Activated CD4-positive, alpha-beta T cell treated with anti-CD3 and anti-CD28 coated beads for 36 hours (primary cell): ENCODE data around the gene DLX3. TPM values are rescaled to one million over a fixed set of nuclear protein-coding genes. Genes with fewer than 3 reads are reported as not detected.
A peak's percentile ranks its signal among the peaks of the same experiment; 100 is the strongest.

Experiments
- ATAC-seq: fragments of 200-7000 bp; cut with Tn5 transposase; one replicate; pipeline ENCODE4 v1.10.0; 2021; ENCODE audit warnings: mild to moderate bottlenecking, moderate library complexity
- CTCF ChIA-PET: fragments of 350-600 bp; sonication (Branson Sonifier 250); formaldehyde crosslinking; loops from one replicate; lab custom pipeline; 2021; ENCODE audit warnings: antibody characterized with exemption; lab: Charles Lee
- POLR2A ChIA-PET: fragments of 350-600 bp; sonication (Branson Sonifier 250); formaldehyde crosslinking; loops from one replicate; lab custom pipeline; 2021; ENCODE audit warnings: antibody characterized with exemption, inconsistent platforms; lab: Charles Lee
- DNase-seq: peaks from one replicate; pipeline ENCODE4 v3.0.0-alpha.2; 2020
- H3K27ac Mint-ChIP-seq: one replicate; pipeline ENCODE4 v1.8.0; 2021; ENCODE audit warnings: mixed read lengths
- H3K27me3 Mint-ChIP-seq: one replicate; pipeline ENCODE4 v1.8.0; 2021; ENCODE audit warnings: mixed read lengths
- H3K36me3 Mint-ChIP-seq: one replicate; pipeline ENCODE4 v1.8.0; 2021; ENCODE audit warnings: low read depth, mixed read lengths
- H3K4me1 Mint-ChIP-seq: one replicate; pipeline ENCODE4 v1.8.0; 2021; ENCODE audit warnings: mixed read lengths
- H3K4me3 Mint-ChIP-seq: one replicate; pipeline ENCODE4 v1.8.0; 2021; ENCODE audit warnings: mild to moderate bottlenecking, moderate library complexity, mixed read lengths
- H3K9me3 Mint-ChIP-seq: one replicate; pipeline ENCODE4 v1.8.0; 2021; ENCODE audit warnings: low read depth, mixed read lengths
- intact Hi-C, 2 experiments: fragments of 100-400 bp; cut with DNase I in 1 of 2; cut with micrococcal nuclease in 1 of 2; formaldehyde crosslinking; loops; one replicate each; pipeline versions ENCODE4 v1.14.2 to v1.15.1; 2022 to 2024; cut with DNase I, micrococcal nuclease
- total RNA-seq, 2 experiments: library from RNA; stranded (reverse); gene quantifications; one replicate each; pipeline ENCODE4 v1.2.3, GENCODE V29; 2021

Gene DLX3
- total RNA-seq, 2 experiments from 2014 or later = 0.09 TPM; not detected in 1

DNA sequence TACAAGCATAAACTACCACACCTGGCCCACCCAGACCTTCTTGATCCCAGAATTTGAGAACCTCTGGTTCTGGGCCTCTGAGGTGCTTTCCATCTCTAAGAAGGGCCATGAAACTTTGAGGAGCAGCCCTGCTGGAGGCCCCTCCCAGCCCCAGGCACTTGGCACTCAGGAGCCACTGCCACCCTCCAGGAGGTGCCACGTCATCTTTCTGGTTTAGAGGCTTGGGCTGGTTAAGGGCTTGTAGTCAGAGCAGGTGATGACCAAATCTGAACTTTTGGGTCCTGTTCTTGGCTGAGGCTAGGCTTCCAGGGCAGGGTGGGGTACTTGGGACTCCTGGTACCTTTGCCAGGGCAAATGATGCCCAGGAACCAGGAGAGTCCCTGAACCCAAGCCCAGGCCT, 39.9 kb downstream of the DLX3 start:
- DNase-seq = no peak
- ChIA-PET CTCF (interaction anchor here (0.7 to 1.4 kb wide), 3 partner anchors 29 to 145 kb away, joined by 5 to 8 read pairs (median 6); no protein-coding TSS in a partner anchor), POLR2A (no interaction called here)
- ATAC-seq = peak; percentile 54
- Mint-ChIP-seq H3K36me3 (no peaks in the 10 kb centered on the region), H3K27ac (no peak overlapping the region), H3K4me1 (no peaks in the 10 kb centered on the region), H3K27me3 (peaks cover 28% of the 10 kb centered on the region), H3K9me3 (no peaks in the 10 kb centered on the region), H3K4me3 (no peak overlapping the region)
- intact Hi-C loops = no loop called here

- Mint-ChIP-seq H3K4me3 (no peak overlapping the region), H3K36me3 (no peaks in the 10 kb centered on the region), H3K4me1 (no peaks in the 10 kb centered on the region), H3K27ac (no peak overlapping the region), H3K9me3 (no peaks in the 10 kb centered on the region), H3K27me3 (peaks cover 34% of the 10 kb centered on the region)
- POLR2A ChIA-PET = interaction anchor here (0.6 kb wide), 1 partner anchor 33 kb away, joined by 3 read pairs; no protein-coding TSS in a partner anchor
- ATAC-seq (no peak), DNase-seq (no peak)
- CTCF ChIA-PET = interaction anchor here (0.6 to 3.9 kb wide), 34 partner anchors 10 to 483 kb away, joined by 3 to 124 read pairs (median 4); partner anchors contain the start of gene DLX3
- intact Hi-C loops = loop anchor here (1.0 to 5.0 kb wide), 4 partner anchors 45 to 134 kb away; no protein-coding TSS in a partner anchor
Measured at GRCh38 chr17:49952912-49953497, 42.0 kb downstream of the DLX3 start.

DNA sequence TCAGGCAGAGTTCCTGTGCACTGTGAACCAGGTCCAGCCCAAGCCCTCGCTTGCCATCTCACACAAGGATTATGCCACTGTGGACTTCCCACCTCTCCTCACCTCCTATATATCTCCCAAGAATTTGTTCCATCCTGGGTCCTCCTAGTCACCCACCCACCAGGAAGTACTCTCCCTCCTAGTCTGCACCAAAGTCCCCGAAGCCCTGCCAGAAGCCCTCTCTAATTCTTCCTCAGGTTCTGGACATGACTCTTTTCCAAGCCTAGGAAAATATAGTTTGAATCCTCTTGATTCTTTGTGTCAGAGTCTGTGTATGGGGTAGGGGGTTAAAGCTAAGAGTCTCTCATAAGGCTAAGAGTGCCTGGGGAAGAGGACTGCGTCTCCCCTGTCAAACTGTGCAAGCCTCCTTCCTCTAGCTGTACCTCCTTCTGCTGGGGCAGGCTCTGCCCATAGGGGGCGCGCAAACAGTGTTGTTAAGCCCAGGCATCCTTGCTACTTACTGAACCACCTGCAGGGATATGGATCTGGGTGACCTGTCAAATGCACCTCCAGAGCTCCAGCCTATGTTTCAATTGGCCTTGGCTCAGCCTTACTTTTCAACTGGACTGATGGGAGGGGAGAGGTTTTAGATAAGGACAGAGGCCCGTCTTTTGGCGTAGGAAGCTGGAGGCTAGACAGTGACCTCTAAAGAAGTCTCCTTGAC, 42.7 kb downstream of the DLX3 start:
- Mint-ChIP-seq H3K27ac (no peak overlapping the region), H3K36me3 (no peaks in the 10 kb centered on the region), H3K9me3 (no peaks in the 10 kb centered on the region), H3K27me3 (peaks cover 33% of the 10 kb centered on the region), H3K4me1 (no peaks in the 10 kb centered on the region), H3K4me3 (no peak overlapping the region)
- DNase-seq (peak; percentile 92), ATAC-seq (peak; percentile 97)
- ChIA-PET CTCF (interaction anchor here (0.6 to 3.9 kb wide), 42 partner anchors 10 to 482 kb away, joined by 3 to 124 read pairs (median 4); partner anchors contain the start of gene DLX3), POLR2A (interaction anchor here (0.6 kb wide), 2 partner anchors 34 to 538 kb away, joined by 3 read pairs; partner anchors contain the start of gene PHB1)
- intact Hi-C loops = loop anchor here (1.0 to 5.0 kb wide), 4 partner anchors 46 to 135 kb away; no protein-coding TSS in a partner anchor

GRCh38 chr17:49951362-49952082, 43.5 kb downstream of the DLX3 start:
- ChIA-PET CTCF (interaction anchor here (0.6 to 3.9 kb wide), 27 partner anchors 10 to 664 kb away, joined by 3 to 124 read pairs (median 4); partner anchors contain the start of gene DLX3), POLR2A (interaction anchor here (0.6 to 1.2 kb wide), 2 partner anchors 47 to 537 kb away, joined by 3 read pairs; partner anchors contain the start of gene PHB1)
- Mint-ChIP-seq H3K9me3 (no peaks in the 10 kb centered on the region), H3K27ac (no peak overlapping the region), H3K4me1 (no peaks in the 10 kb centered on the region), H3K4me3 (no peak overlapping the region), H3K36me3 (no peaks in the 10 kb centered on the region), H3K27me3 (peaks cover 30% of the 10 kb centered on the region)
- DNase-seq (no peak), ATAC-seq (no peak)
- intact Hi-C loops = loop anchor here (1.0 to 5.0 kb wide), 4 partner anchors 47 to 136 kb away; no protein-coding TSS in a partner anchor

DNA sequence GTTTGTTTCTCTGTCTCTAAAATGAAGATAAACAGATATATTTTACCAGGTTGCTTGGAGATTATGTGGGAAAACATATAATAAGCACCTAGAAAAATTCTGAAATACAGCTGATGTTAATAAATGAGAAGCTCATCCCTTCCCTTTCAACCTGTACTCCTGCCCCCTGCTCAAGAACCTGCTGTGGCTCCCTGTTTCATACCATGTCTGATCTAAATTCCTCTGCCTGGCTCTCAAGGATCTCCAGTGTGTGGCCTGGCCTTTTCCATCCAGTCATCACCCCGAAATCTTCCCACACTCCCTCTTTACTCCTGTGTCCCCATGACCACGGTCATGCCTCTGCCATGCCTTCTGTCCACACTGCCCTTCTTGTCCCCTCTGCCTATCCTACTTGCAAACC, 45.4 kb downstream of the DLX3 start:
- ChIA-PET POLR2A (no interaction called here), CTCF (interaction anchor here (0.5 to 1.2 kb wide), 2 partner anchors 10 to 45 kb away, joined by 3 to 4 read pairs; partner anchors contain the start of gene DLX3)
- peaks cover 32% of the 10 kb centered on the region for H3K27me3 Mint-ChIP-seq
- H3K9me3 Mint-ChIP-seq = no peaks in the 10 kb centered on the region
- H3K4me3 Mint-ChIP-seq = no peak overlapping the region
- H3K27ac Mint-ChIP-seq = no peak overlapping the region
- ATAC-seq (no peak), DNase-seq (no peak)
- H3K36me3 Mint-ChIP-seq = no peaks in the 10 kb centered on the region
- no peaks in the 10 kb centered on the region for H3K4me1 Mint-ChIP-seq
- intact Hi-C loops = loop anchor here (5.0 kb wide), 3 partner anchors 67 to 138 kb away; no protein-coding TSS in a partner anchor

DNA sequence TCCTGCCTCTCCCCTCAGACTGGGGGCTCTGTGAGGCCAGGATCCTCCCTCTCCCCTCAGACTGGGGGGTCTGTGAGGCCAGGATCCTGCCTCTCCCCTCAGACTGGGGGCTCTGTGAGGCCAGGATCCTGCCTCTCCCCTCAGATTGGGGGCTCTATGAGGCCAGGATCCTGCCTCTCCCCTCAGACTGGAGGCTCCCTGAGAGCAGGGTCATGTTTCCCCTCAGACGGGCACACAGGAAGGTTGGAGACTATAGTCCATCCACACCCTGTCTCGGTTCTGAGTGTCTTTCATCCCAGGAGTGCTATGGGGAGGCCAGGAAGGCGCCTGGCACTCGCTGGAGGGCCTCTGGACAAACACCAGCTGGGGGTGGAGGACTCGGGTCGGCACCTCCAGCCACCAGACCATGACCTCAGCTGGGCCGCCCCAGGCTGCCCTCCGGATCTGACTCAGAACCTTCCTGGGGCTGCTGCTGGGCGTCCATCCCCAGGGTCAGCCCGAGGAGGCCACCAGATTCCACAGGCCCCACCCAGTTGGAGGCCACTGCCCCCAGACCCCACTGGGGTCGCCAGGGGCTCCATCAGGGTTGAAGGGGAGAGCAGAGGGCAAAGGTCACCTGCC, 48.0 kb downstream of the DLX3 start:
- Mint-ChIP-seq H3K9me3 (no peaks in the 10 kb centered on the region), H3K27ac (no peak overlapping the region), H3K4me3 (no peak overlapping the region), H3K27me3 (peaks cover 31% of the 10 kb centered on the region), H3K36me3 (no peaks in the 10 kb centered on the region), H3K4me1 (no peaks in the 10 kb centered on the region)
- ATAC-seq = no peak
- ChIA-PET CTCF (no interaction called here), POLR2A (no interaction called here)
- no peak for DNase-seq
- intact Hi-C loops = no loop called here

GRCh38 chr17:49946208-49946607, 48.8 kb downstream of the DLX3 start:
- ChIA-PET CTCF (interaction anchor here (0.8 to 1.0 kb wide), 2 partner anchors 50 to 52 kb away, joined by 4 read pairs; no protein-coding TSS in a partner anchor), POLR2A (no interaction called here)
- Mint-ChIP-seq H3K4me1 (no peaks in the 10 kb centered on the region), H3K27ac (no peak overlapping the region), H3K9me3 (no peaks in the 10 kb centered on the region), H3K27me3 (peaks cover 25% of the 10 kb centered on the region), H3K4me3 (no peak overlapping the region), H3K36me3 (no peaks in the 10 kb centered on the region)
- intact Hi-C loops = no loop called here
- ATAC-seq (no peak), DNase-seq (no peak)

DNA sequence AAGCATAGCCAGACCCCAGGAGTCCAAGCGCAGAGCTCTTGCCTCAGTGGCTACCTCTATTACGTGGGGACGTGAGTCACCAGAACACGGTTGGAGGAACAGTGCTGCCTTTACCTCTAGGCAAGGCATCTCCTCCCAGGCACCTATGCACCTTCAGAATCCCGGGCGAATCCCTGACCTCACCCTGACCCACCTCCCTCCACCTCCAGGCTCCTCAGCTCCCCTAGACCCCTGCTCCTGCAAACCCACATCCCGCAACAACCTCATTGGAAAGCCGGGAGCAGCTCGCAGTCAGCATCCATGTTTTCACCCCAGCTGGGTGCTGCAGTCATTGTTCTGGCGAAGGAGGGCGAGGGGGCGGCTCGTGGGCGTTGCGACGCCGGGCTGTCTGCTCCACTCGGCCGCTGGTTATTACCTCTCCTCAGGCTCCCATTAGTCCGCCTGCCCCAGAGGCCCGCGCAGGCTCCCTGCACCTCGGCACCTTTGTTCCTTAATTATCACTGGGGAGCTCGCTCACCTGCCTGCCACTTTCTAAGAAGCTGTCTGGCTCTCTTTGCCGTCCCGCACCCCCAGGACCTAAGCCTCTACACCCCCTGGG, 50.7 kb downstream of the DLX3 start:
- Mint-ChIP-seq H3K27ac (no peak overlapping the region), H3K27me3 (peaks cover 15% of the 10 kb centered on the region), H3K36me3 (no peaks in the 10 kb centered on the region), H3K4me3 (no peak overlapping the region), H3K9me3 (no peaks in the 10 kb centered on the region), H3K4me1 (no peaks in the 10 kb centered on the region)
- CTCF ChIA-PET = interaction anchor here (0.6 to 1.0 kb wide), 2 partner anchors 53 to 150 kb away, joined by 3 to 4 read pairs; no protein-coding TSS in a partner anchor
- POLR2A ChIA-PET = no interaction called here
- intact Hi-C loops = no loop called here
- DNase-seq = no peak
- no peak for ATAC-seq

- CTCF ChIA-PET = interaction anchor here (0.6 to 1.9 kb wide), 3 partner anchors 9 to 608 kb away, joined by 3 to 12 read pairs (median 3); no protein-coding TSS in a partner anchor
- no peaks in the 10 kb centered on the region for H3K4me1 Mint-ChIP-seq
- intact Hi-C loops = no loop called here
- no peak overlapping the region for H3K4me3 Mint-ChIP-seq
- H3K9me3 Mint-ChIP-seq = no peaks in the 10 kb centered on the region
- peaks cover 19% of the 10 kb centered on the region for H3K27me3 Mint-ChIP-seq
- POLR2A ChIA-PET = no interaction called here
- H3K27ac Mint-ChIP-seq = no peak overlapping the region
- no peaks in the 10 kb centered on the region for H3K36me3 Mint-ChIP-seq
- no peak for DNase-seq
- ATAC-seq = no peak
Measured at GRCh38 chr17:49942947-49943346, 52.1 kb downstream of the DLX3 start.

DNA sequence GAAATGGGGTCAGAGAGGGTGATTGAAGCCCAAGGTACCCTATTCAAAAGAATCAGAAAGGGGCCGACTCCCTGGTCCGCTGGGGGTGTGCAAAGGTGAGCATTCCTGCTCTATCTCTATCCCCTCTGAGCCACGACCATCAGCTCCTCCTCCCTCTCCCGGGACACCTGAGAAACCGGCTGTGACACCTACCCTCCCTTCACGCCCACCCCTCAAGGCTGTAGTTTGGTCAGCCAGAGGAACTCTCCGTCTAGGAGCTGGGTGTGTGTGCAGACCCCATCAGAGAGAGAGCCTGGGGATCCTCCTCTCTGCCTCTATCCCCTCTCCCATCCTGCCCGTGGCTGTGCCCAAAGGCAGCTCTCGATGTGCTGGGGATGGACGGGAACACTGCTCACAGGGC, 53.6 kb downstream of the DLX3 start:
- Mint-ChIP-seq H3K4me3 (no peak overlapping the region), H3K27ac (no peak overlapping the region), H3K36me3 (no peaks in the 10 kb centered on the region), H3K4me1 (no peaks in the 10 kb centered on the region), H3K9me3 (no peaks in the 10 kb centered on the region), H3K27me3 (peaks cover 19% of the 10 kb centered on the region)
- CTCF ChIA-PET = interaction anchor here (0.7 to 2.0 kb wide), 7 partner anchors 11 to 85 kb away, joined by 3 to 14 read pairs (median 3); no protein-coding TSS in a partner anchor
- intact Hi-C loops = no loop called here
- DNase-seq (no peak), ATAC-seq (no peak)
- POLR2A ChIA-PET = no interaction called here
